NCI-H1105 (cell line): ENCODE measurements around the gene ZP2.
"Not testable (repeated sequence)": the region's sequence is repeated elsewhere in the genome, so short reads cannot be mapped to it uniquely, and the experiment has no call there.

Source experiments
- DNase-seq: peaks from one replicate; lab custom pipeline; 2025; lab: John Stamatoyannopoulos, UW

The ZP2 gene

GRCh38 chr16:21214086-21214485 is 2.7 kb upstream of the ZP2 start:
- DNase-seq = no peak

- no peak for DNase-seq
Measured at GRCh38 chr16:21208446-21209230, 2.7 kb downstream of the ZP2 start.

DNA sequence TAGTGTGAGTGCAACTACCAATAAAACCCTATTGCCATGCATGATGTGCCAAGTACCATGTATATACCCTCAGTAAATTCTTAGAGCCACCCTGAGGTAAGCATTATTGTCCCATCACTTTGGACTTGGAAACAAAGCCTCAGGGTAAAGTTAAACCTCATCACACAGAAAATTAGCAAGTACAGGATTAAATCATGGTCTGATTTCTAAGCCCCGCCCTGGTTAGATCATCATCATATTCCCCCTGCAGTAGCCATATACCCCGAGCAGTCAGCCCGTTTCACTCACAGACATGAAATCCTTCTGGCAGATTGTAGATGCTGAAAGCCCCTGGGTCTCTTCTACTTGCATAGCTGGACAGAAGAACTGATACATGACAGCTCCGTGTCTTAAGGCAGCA is 4.8 kb downstream of the ZP2 start:
- DNase-seq = no peak

DNA sequence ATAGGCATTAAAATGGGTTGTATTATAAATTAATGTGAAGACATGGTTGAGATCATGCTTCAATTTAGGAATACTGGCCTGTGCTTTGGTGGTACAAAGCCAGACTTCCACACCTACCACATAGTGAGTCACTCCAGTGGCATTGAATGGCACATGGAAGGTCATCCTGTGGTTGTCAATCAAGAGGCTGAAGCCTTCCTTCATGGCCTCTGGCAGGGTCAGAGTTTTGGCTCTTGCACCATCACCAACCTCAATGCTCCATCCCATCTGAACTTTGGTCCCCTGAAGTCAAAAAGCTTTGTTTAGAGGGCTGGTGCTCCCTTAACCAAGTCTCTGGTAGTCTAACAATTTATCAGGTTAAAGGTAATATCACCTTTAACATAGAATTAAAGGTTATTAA is 6.1 kb downstream of the ZP2 start:
- DNase-seq = no peak

DNA sequence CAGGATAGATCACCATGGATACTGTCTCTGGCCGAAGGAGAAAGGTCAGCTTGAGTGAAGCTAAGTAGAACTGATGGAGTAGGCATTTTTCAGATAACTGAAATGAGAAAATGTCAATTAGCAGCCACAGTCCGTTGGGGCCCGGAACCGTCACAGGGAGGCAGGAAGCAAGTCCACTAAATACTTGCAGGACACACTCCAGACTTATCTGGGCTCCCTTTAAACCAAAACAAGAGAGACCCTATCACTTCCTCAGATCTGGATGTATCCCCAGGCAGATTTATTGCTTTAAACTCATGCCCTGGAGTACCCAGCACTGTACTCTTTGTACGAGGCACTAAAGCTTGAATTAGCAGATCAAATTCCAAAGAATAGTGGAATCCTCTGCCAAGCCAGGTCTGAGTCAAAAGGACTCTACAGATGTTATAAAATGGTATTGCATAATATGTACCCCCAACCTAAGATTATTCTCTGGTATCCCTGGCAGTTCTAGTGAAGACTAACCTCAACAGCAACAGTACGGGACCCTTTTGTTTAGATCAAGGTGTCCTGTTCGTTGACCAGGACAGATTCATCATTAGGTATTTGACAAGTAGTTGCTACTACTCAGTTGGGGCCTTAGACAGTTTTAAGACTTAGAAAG is 8.1 kb downstream of the ZP2 start:
- DNase-seq = no peak

DNA sequence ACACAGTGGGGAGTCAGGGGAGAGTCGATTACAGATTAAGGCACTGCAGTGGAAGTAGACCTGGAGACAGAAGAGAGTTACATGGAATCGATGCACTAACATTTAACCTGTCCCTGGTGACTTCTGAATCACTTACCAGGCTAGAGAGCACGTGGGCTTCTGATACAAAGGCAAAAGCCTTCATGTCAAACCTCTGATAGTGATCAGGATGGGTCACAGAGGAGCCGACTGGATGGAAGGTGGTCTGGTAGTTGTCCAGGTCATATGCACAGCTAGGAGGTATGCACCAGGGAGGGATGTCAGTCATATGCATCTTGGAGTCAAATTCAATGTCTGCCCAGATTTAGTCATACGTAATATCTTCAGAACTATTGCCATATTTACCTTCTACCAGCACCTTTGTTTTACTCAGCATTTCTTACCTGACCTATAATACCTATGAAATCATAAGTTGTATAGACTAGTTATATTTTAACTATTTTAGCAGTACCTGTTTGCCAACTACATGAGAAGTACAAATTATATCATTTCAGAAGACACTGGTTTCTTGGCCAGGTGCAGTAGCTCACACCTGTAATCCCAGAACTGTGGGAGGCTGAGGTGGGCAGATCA is 11.7 kb downstream of the ZP2 start:
- DNase-seq = no peak

- DNase-seq = no peak
Measured at GRCh38 chr16:21197621-21198020, 13.8 kb downstream of the ZP2 start.

- DNase-seq = no peak
Measured at GRCh38 chr16:21197112-21197511, 14.3 kb downstream of the ZP2 start.

GRCh38 chr16:21195330-21195729 is 16.0 kb downstream of the ZP2 start:
- not testable (repeated sequence) for DNase-seq

DNA sequence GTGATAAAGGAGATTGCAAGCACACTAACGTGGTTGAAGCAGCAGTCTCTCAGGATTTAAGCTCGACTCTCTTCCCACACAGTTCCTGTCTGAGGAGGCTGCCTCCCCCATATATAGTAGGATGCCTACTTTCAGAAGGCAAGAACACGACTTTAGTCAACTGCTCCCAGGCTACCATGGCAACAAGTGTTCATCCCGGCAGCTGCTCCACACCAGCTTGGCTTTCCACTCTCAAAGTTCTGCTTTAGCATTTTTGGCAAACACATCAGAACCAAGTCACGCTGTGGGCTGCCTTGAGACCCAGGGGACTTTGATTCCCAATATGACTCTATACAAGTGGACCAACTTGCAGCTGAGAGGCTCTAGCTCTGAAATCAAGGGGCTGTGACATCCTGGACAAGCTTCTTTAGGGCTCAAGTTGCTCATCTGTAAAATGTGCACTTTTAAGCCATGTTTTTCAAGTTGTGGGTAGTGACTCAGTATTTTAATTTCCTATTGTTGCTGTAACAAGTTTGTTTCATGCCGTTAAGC is 16.5 kb downstream of the ZP2 start:
- no peak for DNase-seq

DNA sequence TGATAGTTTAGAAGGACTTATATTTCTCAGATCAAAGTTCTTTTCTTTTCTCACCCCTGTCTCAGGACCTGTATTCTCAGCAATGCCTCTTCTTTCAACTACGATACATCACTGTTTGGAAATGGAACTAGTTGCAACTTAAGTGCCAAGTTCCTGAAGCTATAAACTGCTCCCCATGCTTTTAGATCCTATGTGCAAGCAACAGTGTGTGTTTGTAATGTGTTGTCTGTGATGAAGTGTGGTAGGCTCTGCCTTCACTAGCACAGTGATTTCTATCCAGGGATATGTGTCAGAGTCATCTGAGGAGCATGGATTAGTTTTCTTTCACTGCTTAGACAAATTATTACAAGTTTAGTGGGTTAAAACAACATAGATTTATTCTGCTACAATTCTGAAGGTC is 18.4 kb downstream of the ZP2 start:
- DNase-seq = no peak

- no peak for DNase-seq
Measured at GRCh38 chr16:21190599-21190998, 20.8 kb downstream of the ZP2 start.

DNA sequence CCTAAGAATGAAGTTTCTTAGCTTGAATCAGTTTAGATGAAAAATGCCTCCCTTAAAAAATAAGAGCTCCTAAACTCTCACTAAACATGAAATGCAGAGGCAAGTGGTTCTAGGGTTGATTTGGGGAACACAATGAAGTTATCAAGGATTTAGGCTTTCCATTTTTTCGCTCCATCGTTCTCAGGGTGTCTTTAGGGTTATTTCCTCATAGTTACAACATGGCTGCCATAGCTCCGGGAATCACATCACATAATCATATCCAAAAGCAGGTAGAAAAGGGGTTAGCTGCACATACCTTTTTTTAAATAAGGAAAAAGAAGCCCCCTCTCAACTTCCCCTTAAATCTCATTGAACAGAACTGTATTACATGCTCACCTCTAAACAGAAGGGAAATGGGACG is 21.4 kb downstream of the ZP2 start:
- DNase-seq = no peak

DNA sequence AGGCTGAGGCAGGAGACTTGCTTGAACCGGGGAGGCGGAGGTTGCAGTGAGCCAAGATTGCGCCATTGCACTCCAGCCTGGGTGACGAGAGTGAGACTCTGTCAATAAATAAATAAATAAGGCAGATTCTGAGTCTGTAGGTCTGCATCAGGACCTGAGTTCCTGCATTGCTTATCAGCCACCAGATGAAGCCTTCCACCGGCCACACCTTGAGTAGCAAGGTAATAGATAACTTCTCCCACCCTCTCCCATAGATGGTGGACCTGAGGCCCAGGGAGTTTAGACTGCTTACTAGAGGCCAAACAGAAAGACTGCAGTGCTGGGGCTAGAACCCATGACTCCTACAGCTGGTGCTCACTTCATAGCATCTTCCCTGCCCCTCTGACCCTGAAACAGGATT is 22.1 kb downstream of the ZP2 start:
- no peak for DNase-seq

GRCh38 chr16:21186326-21186691 is 25.1 kb downstream of the ZP2 start:
- DNase-seq = no peak

- DNase-seq = no peak
Measured at GRCh38 chr16:21185659-21186325, 25.6 kb downstream of the ZP2 start.

GRCh38 chr16:21184834-21185233 is 26.5 kb downstream of the ZP2 start:
- no peak for DNase-seq

DNA sequence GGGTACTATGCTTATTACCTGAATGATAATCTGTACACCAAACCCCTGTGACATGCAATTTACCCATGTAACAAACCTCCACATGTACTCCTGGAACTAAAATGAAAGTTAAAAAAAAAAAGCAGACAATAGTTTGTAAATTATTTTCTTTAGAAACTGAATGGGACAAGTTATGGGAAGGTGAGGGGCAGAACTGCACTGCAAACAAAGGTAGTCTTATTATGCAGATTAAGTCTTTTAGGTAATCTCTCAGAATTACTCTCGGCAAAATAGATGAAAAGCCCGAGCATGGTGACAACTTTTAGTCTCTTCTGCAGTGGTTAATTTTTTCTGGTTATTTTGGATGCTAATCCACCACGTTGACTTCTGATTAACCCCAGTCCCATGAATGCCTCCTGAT is 27.4 kb downstream of the ZP2 start:
- DNase-seq = no peak

DNA sequence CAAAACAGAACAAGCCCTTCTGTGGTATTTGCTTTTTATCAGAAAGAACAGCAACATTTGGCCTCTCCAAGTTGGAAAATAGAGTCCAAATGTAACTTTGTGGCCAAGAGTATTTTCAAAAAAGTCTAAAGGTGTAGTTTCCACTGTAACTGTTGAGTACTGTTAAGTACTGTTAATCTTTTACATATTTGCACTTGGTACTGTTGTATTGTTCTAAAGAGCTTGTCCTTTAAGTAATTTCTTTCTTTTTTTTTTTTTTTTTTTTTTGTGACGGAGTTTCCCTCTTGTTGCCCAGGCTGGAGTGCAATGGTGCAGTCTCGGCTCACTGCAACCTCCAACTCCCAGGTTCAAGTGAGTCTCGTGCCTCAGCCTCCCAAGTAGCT is 31.4 kb downstream of the ZP2 start:
- DNase-seq = no peak

DNA sequence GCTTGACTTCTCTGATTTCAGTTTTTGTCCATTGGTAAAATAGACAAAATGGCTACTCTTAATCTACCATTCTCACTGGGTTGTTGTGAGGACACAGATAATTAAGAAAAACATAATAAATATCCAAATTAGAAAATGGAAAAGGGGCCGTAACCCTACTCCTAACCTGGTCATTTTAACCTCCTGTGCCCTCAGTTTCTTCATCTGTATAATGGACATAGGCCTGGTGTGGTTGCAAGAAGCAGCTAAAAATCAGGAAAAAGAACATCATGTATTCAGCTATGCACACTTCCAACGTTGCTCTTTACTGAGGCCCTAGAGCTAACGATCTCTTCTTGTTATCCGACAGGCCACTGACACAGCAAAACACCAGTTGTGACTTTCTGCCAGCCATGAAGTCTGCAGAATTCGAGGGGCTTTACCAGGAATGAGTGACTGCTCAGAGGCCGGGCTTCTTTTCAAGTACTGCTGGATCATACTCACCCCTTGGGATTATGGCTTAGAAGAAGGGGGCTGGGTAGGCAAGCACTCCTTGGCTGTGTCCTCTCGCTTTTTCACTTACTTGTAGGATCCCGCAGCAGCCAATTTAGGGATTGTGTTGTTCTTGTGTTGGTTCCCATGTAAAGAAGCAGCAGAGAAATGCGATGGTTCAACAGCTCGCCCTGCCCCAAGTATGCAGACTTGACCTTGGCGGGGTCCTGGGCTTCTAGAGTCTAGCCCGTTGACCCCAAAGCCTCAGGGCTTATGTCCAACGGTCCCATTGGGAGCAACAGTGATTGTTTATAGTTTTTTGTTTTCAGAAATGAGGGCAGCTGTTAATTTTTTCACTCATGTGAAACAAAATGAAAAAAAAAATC is 32.0 kb downstream of the ZP2 start:
- no peak for DNase-seq

DNA sequence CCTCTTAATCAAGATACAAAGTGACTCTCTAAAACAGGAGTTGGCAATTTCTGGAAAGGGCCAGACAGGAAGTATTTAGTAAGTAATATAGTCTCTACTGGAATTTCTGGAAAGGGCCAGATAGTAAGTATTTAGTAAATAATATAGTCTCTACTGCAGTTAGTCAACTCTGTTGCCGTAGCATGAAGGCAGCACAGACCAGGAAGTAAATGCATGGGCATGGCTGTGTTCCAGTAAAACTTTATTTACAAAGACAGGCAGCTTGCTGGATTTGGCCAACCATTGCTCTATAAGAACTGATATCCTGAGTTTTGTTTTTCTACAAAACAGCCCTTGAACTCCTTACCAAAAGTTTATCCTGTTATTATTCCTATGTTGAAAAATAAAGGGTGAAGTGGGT is 36.0 kb downstream of the ZP2 start:
- DNase-seq = no peak

GRCh38 chr16:21172650-21173049 is 38.7 kb downstream of the ZP2 start:
- DNase-seq = no peak
